Ishikawa (cell line): ENCODE data around the gene FSIP1.

Source experiments
- EGR1 ChIP-seq: IDR thresholded peaks from 2 replicates; pipeline ENCODE4 v1.6.1; 2012
- REST ChIP-seq: IDR thresholded peaks from 2 replicates; pipeline ENCODE4 v1.6.1; 2012; ENCODE audit warnings: low read depth, mild to moderate bottlenecking
- TAF1 ChIP-seq: IDR thresholded peaks from 2 replicates; pipeline ENCODE4 v1.6.1; 2012; ENCODE audit warnings: low read depth, mild to moderate bottlenecking
- ZBTB7A ChIP-seq: IDR thresholded peaks from 2 replicates; pipeline ENCODE4 v1.6.1; 2012; ENCODE audit warnings: low read depth

- TF ChIP-seq EGR1 (no peak), REST (no peak), ZBTB7A (no peak), TAF1 (no peak)
Measured at GRCh38 chr15:39589815-39590644, 192.6 kb downstream of the FSIP1 start.
